D721Med (cell line): Measurements from ENCODE around the gene KRTAP10-10.

Experiments
- DNase-seq: peaks from one replicate; pipeline ENCODE4 v3.0.0; 2011; ENCODE audit warnings: low spot score; ENCODE audit not compliant: insufficient read length
- FAIRE-seq: peaks from 2 replicates; lab custom pipeline; 2011; peaks lifted over from hg19 to GRCh38; lab: Jason Lieb, UNC
- TF ChIP-seq, protein P1 (sequence below): IDR thresholded peaks from 2 replicates; pipeline ENCODE4 v1.5.1; 2012; ENCODE audit warnings: mild to moderate bottlenecking, control low read depth; ENCODE audit not compliant: insufficient read depth; ENCODE audit errors: missing control alignments

KRTAP10-10 gene

DNA sequence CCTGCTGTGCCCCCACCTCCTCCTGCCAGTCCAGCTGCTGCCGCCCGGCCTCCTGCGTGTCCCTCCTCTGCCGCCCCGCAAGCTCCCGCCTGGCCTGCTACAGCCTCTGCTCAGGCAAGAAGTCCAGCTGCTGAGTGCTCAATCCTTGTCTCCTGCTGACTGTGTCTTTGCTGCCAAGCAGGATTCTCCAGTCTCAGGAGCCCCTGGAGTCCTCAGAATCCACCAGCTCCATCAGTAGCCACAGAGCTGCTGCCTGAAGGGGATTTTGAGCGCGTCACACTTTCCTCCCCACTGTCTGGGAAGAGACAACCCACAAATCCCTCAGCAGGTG, 10.0 kb downstream of the KRTAP10-10 start:
- TF ChIP-seq, protein P1, sequence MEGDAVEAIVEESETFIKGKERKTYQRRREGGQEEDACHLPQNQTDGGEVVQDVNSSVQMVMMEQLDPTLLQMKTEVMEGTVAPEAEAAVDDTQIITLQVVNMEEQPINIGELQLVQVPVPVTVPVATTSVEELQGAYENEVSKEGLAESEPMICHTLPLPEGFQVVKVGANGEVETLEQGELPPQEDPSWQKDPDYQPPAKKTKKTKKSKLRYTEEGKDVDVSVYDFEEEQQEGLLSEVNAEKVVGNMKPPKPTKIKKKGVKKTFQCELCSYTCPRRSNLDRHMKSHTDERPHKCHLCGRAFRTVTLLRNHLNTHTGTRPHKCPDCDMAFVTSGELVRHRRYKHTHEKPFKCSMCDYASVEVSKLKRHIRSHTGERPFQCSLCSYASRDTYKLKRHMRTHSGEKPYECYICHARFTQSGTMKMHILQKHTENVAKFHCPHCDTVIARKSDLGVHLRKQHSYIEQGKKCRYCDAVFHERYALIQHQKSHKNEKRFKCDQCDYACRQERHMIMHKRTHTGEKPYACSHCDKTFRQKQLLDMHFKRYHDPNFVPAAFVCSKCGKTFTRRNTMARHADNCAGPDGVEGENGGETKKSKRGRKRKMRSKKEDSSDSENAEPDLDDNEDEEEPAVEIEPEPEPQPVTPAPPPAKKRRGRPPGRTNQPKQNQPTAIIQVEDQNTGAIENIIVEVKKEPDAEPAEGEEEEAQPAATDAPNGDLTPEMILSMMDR = no peak
- DNase-seq (no peak), FAIRE-seq (no peak)

DNA sequence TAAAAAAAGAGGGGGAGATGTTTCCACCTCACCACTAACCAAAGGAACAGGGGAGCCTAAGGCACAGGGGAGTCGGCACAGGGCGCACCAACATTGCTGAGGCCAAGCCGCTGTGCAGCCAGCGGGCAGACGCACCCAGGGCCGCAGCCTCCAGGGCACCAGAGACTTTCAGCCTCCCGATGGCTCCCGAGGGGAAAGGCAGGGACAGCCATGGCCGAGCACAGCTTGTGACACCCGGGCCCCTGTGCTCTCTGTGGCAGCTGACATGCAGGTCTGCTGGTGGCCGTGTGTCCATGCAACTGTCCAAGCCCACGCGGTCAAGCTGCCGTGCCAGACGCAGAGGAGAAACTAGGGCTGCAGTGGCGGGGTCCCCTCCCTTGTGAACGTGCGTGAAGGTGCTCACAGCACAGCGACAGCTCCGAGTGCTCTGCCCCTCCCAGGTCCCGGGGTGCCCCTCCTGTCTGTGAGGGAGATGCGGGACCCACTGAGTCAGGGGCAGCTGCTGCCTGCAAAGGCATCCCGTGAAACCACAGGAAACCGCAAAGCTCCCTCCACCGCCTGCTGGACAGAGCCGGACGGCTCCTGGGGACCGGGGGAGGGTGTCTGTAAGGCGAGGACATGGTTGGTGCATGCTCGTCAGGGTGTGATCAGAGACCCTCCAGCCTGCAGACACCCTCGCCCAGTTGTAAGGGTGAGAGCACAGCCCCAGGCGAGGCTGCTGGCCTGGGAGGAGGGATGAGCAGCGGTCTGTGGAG, 11.6 kb downstream of the KRTAP10-10 start:
- FAIRE-seq (no peak), DNase-seq (no peak)
- TF ChIP-seq, protein P1 = no peak

DNA sequence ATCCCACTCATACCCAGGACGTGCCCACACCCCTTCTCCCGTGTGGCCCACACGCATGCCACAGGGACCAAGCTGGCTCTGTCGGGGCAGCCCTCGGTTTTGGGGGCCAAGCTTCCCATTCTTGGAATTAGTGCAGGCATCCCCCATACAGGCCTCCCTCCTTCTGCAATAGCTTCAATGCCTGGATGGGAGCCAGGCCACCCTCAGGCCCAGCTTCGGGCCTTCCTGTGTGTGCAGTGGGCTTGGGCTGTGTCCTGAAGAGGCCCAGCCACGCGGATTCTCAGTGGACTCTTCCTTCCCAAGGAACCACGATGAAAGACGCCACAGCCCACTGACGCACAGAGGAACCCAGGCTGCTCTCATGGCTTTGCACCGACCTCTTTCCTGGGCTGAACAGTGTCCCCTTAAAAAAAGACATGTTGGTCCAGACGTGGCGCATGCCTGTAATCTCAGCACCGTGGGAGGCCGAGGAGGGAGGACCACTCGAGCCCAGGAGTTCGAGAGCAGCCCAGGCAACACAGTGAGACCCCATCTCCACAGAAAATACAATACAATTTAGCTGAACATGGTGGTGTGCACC, 12.5 kb downstream of the KRTAP10-10 start:
- TF ChIP-seq, protein P1 = no peak
- DNase-seq (no peak), FAIRE-seq (no peak)

DNA sequence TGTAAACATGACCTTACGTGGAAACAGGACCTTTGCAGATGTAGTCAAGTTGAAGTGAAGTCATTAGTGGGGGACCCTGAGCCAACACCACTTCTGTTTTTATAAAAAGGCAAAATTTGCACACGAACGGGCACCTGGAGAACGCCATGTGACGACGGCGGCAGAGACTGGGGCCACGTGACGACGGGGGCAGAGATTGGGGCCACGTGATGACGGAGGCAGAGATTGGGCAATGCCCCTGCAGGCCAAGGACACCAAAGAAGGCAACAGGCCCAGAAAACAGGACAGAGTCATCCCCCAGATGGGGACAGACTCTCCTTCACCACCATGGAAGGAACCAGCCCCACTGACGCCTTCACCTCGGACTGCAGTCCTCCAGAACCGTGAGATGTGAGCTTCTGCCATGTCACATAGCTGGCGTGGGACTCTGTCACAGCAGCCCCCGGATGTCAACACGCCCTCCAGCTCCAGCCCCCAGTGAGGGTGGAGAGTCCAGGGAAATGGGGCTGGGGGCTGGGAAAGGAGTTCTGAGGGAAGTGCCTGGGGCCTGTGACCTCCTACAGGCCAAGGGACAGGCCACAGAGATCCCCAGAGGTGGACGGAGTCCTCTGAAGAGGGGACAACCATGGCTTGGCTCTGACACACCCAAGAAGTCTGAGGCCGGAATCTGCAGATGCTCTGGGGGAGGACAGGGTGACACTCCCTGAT, 13.3 kb downstream of the KRTAP10-10 start:
- FAIRE-seq (no peak), DNase-seq (no peak)
- TF ChIP-seq, protein P1 = no peak

DNA sequence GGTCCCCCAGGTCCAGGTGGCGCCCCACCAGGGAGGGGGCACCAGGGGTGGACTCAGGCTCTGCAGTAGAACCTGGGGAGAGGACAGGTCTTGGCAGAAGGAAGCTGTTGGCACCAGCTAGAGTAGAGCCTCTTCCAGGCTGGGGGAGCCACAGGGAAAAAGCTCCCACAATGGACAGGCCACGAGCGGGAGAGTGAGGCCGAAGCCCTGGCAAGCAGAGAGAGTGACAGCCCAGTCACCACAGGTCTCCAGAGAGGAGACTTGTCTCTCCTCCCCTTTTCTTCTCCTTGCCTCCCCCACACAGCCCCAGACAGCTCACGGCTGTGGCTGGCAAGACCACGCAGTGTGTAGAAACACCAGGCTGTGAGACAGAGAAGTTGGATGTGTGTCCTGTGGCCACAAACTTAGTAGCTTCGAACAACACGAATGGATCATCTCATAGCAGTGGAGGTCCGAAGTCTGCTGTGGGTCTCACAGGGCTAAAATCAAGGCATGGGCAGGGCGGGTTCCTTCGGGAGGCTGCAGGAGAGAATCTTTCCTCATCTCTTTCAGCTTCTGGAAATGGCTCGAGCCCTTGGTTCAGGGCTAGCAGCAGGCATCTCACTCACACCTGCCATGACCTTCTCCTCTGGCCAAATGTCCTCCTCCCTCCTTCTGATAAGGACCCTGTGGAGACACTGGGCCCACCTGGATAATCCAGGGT, 14.0 kb downstream of the KRTAP10-10 start:
- FAIRE-seq (no peak), DNase-seq (no peak)
- TF ChIP-seq, protein P1 = no peak

DNA sequence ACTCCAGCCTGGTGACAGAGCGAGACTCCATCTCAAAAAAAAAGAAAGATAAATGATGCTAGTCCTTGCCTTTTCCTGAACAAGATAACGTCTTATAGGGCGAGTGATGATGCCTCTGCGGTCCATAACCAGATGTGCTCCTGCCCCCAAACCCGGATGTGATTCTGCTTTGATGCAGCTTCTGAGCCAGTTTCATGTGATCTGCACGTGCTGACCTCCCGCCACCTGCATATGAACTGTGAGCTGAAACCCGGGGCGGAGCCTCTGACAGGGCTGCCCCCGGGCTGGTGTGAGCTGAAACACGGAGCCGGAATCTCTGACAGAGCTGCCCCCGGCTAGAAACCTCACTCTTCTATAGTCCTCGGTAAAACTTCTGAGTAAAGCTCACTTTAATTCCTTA, 16.0 kb downstream of the KRTAP10-10 start:
- FAIRE-seq = no peak
- DNase-seq = no peak
- TF ChIP-seq, protein P1 = no peak
